ENCODE results near the gene ZNF319.

The ZNF319 gene

GRCh38 chr16:57999971-58000705 is at the start of gene ZNF319:
ZNF319 (minus strand) TSS chr16:58000672; CDS start chr16:57998265, 2,407 bp downstream.
- no peak for DNase-seq (ENCODE audit: low spot score)

GRCh38 chr16:58049232-58050185 is 49.0 kb upstream of the ZNF319 start:
- no peak for DNase-seq (ENCODE audit: low spot score)

GRCh38 chr16:58048494-58049231 is 48.2 kb upstream of the ZNF319 start:
- no peak for DNase-seq (ENCODE audit: low spot score)

DNA sequence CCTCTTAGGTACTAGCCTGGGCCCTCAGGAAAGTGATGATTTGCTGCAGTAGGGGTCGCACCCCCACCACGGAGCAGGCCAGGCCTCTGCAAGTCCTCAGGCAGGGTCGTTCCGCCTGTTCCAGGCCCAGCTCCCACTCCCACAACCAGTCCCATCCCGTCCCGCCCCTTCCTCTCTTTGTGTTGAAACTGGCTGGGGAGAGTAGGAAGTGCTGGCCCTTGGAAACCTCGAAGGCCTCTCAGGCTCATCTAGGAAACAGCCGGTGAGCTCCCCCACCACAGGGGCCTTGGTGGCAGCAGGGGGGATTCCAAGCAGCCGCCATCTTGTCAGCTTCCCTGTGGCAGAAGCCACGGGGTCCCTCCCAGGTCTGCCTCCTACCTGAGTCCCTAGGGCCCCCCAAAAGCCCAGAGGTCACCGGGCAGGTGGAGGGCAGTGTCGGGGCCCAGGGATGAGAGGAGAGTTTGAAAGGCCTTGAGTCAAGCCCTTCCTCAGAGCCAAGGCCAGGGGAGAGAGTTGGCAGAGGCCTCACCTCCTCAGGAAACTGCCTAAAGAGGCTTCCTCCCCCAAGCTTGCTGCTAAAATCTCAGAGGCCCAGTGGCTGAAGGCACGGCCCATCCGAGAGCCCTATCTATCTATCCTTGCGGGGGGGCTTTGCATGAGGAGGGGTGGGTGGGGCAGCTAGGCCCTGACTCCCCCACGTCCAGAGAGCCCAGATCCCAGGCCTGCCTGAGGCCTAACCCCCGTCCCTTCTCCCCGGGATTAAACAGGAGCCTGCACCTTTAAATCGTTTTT is 47.3 kb upstream of the ZNF319 start:
- no peak for DNase-seq (ENCODE audit: low spot score)

- no peak for DNase-seq (ENCODE audit: low spot score)
Observed at GRCh38 chr16:58046936-58047335, 46.5 kb upstream of the ZNF319 start.

DNA sequence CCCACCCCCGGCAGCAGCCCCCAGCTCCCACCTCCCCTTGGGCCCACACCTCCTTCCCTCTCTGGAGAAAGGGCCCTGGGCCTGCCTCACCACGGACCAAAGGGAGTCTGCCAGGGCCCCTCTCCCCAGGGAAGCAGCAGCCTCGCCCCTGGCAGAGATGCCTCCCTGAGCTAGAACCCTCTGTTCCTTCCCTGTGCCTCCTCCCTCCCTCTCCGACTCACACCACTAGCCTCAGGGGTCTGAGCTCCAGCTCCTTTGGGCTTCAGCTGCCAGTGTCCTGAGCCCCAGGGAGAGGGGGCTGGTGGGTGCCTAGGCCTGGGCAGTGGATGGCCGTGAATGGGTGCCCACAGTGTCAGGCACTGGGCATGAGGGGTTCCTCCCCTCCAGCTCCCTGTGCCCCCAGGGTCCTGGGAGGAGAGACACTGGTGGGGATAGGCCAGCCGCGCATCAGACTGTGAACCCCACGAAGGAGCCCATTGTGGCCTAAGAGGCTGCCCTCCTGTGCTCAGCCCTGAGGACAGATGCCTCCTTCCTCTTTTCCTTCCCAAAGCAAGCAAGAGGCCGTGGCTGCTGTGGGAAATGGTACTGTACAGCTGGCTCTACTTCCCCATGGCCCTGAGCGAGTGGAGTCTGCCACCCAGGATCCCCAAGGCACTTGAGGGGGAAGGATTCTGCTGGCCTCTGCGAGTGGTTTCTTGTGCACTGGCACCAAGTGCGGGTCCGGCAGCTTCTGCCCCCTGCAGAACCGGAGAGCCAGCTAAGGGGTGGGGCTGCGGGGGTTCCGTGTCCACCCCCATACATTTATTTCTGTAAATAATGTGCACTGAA is 45.8 kb upstream of the ZNF319 start:
- no peak for DNase-seq (ENCODE audit: low spot score)

GRCh38 chr16:58045096-58045495 is 44.6 kb upstream of the ZNF319 start:
- DNase-seq (ENCODE audit: low spot score), result no peak

GRCh38 chr16:58044266-58045019 is 44.0 kb upstream of the ZNF319 start:
- DNase-seq (ENCODE audit: low spot score), result no peak

- DNase-seq (ENCODE audit: low spot score), result no peak
Observed at GRCh38 chr16:58043571-58044155, 43.2 kb upstream of the ZNF319 start.

- DNase-seq (ENCODE audit: low spot score), result no peak
Observed at GRCh38 chr16:58042886-58043515, 42.5 kb upstream of the ZNF319 start.

DNA sequence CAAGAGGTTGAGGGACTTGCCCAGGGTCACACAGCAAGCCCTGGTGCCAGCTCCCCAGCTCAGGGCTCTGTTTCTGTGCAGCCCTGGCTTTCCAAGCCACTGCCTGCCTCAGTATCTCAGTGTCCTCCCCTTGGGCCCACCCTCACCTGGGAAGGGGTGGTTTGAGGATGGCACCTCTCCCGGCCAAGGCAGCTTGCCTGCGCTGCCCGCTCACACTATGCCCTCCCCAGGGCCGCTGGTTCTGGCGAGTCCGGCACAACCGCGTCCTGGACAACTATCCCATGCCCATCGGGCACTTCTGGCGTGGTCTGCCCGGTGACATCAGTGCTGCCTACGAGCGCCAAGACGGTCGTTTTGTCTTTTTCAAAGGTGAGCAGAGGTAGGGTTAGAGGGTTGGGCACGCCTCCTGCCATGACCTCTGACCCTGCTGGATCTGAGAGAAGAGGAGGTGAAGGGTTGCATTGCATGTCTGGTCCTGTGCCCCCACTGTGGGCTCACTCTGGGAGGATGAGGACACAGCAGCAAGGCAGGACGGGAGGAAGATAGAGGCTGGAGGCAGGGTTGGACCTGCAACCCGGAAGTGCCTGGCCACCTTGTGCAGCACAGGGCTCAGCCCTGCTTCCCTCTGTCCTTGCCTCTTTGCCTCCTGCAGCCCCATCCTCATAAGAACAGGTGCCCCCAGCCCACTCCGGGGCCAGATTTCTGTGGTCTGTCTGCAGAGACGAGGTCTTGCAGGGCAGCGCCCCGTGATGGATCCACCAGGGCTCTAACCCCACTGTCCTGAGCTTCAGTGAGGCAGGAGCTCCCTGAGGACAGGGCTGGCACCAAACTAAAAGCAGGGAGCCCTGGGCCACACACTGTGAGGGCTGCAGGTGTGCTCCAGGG is 41.8 kb upstream of the ZNF319 start:
- DNase-seq (ENCODE audit: low spot score), result no peak

DNA sequence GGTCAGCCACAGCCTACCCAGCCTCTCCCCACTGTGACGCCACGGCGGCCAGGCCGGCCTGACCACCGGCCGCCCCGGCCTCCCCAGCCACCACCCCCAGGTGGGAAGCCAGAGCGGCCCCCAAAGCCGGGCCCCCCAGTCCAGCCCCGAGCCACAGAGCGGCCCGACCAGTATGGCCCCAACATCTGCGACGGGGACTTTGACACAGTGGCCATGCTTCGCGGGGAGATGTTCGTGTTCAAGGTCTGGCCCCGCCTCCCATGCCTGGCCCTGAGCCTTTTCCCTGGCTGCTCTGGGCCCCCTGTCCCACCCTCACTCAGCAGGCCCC is 41.1 kb upstream of the ZNF319 start:
- DNase-seq (ENCODE audit: low spot score), result no peak

GRCh38 chr16:58040945-58041627 is 40.6 kb upstream of the ZNF319 start:
- DNase-seq (ENCODE audit: low spot score), result no peak

DNA sequence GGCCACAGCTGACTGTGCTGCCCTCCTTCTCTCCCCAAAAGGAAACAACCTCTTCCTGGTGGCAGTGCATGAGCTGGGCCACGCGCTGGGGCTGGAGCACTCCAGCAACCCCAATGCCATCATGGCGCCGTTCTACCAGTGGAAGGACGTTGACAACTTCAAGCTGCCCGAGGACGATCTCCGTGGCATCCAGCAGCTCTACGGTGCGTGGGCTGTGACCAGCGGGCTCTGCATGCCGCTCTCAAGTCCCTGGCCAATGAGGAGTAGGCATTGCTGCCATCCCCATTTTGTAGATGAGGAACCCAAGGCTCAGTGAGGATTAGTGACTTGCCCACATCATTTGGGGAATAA is 40.0 kb upstream of the ZNF319 start:
- no peak for DNase-seq (ENCODE audit: low spot score)

DNA sequence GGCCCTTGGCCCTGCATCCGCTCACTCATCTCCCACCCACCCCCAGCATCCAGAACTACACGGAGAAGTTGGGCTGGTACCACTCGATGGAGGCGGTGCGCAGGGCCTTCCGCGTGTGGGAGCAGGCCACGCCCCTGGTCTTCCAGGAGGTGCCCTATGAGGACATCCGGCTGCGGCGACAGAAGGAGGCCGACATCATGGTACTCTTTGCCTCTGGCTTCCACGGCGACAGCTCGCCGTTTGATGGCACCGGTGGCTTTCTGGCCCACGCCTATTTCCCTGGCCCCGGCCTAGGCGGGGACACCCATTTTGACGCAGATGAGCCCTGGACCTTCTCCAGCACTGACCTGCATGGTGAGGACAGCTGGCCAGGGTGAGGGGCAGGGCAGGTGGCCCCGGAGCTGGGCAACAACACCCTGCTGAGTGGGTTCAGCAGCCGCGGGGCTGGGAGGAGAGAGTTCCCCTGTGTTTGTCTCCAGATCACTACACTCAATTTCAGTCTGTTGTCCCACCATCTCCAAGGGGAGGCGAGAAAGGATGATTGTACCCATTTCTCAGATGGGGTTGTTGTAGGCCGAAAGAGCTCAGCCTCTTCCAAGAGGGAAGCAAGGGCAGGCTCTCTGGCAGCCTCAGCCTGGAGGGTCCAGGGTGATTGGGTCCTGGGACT is 39.5 kb upstream of the ZNF319 start:
- DNase-seq (ENCODE audit: low spot score), result no peak

- no peak for DNase-seq (ENCODE audit: low spot score)
Observed at GRCh38 chr16:58038219-58038641, 37.8 kb upstream of the ZNF319 start.
